SU-DHL-6 (cell line): Measurements from ENCODE around the gene CFAP206.

Experiments used
- EZH2phosphoT487 ChIP-seq: fragments of 200-600 bp; sonication (generic), shearing (Covaris generic); conservative IDR thresholded peaks from 2 replicates; pipeline ENCODE4 v1.6.1; 2018; ENCODE audit warnings: mild to moderate bottlenecking, antibody characterized with exemption, low read length, moderate library complexity, mixed read lengths
- TF ChIP-seq, protein P1 (sequence below): fragments of 200-600 bp; sonication (generic); IDR thresholded peaks from one replicate; pipeline ENCODE4 v1.5.1; 2017; ENCODE audit warnings: antibody characterized with exemption, mild to moderate bottlenecking, low read length, moderate library complexity; ENCODE audit not compliant: insufficient read depth, poor library complexity, severe bottlenecking

DNA sequence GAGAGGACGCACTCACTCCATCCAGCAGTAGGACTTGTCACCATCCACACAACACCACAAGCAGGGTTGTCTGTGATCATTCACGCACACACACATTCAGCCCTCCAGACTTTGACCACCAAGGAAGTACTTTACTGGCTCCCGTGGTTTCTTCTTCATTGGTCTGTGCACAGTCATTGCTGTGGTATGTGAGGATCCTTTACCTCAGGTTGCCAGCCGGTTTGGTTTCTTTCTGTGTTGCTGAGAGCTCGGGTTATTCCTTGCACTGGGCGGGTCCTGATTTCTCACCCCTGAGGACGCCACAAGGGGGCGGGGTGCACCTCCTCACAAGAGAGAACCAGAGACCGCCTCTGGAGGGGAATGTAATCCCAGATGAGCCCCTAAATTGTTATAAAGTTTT, 76.2 kb downstream of the CFAP206 start:
- TF ChIP-seq, protein P1, sequence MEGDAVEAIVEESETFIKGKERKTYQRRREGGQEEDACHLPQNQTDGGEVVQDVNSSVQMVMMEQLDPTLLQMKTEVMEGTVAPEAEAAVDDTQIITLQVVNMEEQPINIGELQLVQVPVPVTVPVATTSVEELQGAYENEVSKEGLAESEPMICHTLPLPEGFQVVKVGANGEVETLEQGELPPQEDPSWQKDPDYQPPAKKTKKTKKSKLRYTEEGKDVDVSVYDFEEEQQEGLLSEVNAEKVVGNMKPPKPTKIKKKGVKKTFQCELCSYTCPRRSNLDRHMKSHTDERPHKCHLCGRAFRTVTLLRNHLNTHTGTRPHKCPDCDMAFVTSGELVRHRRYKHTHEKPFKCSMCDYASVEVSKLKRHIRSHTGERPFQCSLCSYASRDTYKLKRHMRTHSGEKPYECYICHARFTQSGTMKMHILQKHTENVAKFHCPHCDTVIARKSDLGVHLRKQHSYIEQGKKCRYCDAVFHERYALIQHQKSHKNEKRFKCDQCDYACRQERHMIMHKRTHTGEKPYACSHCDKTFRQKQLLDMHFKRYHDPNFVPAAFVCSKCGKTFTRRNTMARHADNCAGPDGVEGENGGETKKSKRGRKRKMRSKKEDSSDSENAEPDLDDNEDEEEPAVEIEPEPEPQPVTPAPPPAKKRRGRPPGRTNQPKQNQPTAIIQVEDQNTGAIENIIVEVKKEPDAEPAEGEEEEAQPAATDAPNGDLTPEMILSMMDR, result peak; percentile 54
- no peak for TF ChIP-seq EZH2phosphoT487
